ENCODE results near the gene GREB1L.

GRCh38 chr18:21264651-21265050 lies 22.6 kb downstream of the GREB1L start:
- TF ChIP-seq NR2C2 (IDR thresholded peaks at IDR 0.05; ENCODE audit: borderline replicate concordance, control insufficient read depth, insufficient read length, low read depth) (no peak), TAF1 (IDR thresholded peaks at IDR 0.05; ENCODE audit: borderline replicate concordance, low read depth, low read length) (no peak), CTCF (IDR thresholded peaks at IDR 0.05 in 2 of 3, conservative IDR thresholded peaks at IDR 0.05 in 1 of 3; ENCODE audit: control insufficient read depth in 2 of 3, extremely low read depth in 1 of 3, insufficient read depth in 1 of 3, low read depth in 3 of 3, low read length in 3 of 3) (no peak), FOXM1 (IDR thresholded peaks at IDR 0.05; ENCODE audit: low read depth, low read length) (no peak)

Measured in GM12878 (cell line).